Globus pallidus (tissue), 1 donor: ENCODE results near the gene PIGT.

ENCODE experiments used
- DNase-seq: peaks from one replicate; pipeline ENCODE4 v3.0.0-alpha.2; 2015; ENCODE audit warnings: low spot score

Gene PIGT

DNA sequence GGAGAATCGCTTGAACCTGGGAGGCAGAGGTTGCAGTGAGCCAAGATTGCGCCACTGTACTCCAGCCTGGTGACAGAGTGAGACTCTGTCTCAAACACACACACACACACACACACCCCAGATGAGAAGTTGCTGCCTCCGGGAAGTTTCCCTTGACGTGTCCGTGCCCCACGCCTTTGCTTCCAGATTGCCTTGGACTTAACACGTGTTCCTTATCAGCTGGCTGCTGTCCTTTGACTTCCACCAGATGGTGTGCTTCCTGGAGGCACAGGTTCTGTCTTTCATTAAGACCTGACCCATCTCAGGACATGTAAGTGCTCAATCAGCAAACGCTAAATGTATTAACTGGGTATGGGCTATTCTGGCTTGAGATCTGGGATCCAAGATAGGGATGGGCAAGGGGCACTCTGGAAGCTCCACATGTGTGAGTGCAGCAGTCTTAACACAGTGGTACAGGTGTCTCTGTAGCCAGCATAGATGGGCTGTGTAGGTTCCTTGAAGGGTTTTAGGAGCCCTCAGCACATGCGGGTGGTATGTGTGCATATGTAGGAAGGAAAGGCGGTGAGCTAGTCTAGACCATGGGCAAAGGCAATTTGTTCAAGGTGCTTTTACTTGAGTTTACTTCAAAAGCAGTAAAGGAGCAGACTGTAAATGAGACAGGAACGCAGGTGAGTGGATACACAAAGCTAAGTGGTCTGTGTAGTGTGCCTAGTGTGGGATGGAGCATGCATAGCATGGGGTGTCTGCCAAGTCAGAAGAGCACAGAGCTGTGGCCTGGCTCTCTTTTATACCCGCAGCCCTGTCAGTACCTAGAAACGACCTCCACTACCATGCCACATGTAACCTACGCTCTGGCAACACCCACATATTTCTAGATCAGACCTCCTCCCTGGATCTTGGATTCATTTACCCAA is 11.6 kb downstream of the PIGT start:
- no peak for DNase-seq

DNA sequence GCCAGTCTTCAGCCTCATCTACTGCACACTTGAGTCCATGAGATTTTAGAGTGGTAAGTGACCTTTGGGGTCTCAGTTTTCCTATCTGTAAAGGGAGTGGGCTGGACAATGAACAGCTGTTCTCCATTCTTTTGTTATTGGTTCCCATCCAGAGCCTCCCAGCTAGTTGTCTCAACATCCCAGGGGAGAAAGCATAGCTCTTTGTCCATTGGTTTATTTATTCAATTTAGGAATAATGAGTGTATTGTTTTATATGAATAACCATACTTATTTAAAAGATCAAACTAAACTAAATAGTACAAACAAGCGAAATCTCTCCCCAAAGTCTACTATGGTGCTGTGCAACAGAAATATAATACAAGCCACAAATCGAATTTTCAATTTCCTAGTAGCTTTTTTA is 13.7 kb downstream of the PIGT start:
- peak; percentile 90 for DNase-seq

DNA sequence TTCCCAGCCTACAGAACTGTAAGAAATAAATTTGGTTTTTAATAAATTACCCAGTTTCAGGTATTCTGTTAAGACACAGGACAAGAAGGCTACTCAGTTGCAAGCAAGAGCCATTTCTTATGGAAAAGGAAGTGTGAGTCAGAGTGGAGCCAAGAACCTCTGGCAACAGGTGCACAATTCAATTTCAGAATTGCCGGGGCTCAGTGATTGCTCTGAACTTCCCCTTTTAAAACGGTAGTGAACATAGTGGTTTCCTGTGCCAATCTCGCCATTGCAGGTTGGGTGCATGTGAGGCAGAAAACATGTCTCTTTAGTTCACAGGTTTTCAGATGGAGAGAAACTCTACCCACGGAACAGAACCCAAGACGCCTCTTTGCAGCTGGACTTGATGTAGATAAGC is 16.4 kb downstream of the PIGT start:
- DNase-seq: no peak

DNA sequence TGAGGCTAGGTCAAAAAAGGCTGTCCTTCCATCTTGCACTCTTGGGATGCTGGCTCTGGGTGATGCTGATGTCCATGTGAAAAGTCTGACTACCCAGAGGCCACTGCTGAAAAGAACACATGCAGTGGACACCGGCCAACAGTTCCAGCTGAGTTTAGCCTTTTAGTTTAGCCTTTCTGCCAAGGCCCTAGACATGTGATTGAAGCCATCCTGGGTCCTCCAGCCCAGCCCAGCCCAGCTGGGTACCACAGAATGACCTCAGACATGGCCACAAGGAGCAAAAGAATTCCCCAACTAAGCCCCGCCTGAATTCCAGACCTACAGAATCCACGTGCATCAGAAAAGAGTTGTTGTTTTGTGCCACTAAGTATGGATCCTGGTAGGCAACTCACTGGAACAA is 17.4 kb downstream of the PIGT start:
- DNase-seq: peak; percentile 98

DNA sequence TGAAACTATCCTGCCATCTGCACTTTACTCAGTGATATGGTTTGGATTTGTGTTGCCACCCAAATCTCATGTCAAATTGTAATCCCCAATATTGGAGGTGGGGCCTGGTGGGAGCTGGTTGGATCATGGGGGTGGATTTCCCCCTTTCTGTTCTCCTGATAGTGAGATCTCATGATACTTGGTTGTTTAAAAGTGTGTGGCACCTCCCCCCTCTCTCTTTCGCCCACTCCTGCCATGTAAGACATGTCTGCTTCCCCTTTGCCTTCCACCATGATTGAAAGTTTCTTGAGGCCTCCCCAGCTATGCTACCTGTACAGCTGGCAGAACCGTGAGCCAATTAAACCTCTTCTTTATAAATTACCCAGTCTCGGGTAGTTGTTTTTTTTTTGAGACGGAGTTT is 18.0 kb downstream of the PIGT start:
- DNase-seq: no peak

DNA sequence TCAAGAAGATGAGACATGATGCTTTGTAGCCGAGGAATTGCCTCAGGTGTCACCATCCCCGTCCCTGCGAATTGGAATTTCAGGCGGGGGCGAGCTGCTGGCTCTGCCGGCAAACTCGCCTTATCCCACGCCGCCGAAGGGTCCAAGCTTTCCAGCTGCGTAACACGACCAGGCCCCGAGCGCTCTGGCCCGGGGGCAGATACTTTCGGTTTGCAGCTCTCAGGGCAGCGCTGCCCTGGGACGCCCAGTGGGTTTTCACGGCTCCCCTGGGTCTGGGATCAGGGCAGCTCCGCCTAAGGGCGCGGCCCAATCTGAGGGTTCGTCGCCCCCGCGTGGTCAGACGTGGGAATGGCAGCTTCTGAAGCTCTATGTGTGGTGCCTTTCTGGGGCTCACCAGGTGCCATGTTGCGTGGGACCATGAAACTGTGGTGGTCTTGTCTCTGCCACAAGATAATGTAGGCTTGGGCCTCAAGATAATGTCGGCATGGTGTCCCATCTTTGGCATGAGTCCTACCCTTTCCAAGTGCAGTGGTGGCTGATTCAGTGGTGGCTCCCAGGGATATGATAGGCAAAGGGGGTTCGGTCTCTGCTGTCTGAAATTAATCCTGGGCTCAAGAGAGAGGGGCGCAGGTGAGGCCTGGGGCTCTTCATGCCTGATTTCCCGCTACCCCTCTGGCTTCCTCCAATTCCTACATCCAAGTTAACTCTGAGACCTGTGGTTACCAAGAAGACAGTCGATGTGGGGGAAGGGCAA is 21.0 kb downstream of the PIGT start:
- DNase-seq: peak; percentile 93

DNA sequence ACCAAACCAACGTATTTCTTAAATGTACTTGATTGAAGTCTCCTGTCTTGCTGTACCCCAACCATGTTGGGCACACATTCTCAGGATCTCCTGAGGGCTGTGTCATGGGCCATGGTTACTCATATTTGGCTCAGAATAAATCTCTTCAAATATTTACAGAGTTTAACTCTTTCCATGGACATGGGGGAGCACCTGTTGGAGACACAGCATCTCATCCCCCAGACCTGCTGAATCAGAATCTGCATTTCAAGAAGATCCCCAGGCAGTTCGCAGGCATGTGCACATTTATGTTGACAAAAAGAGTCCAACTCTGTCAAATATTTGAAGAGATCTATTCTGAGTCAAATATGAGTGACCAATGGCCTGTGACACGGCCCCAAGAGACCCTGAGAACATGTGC is 24.5 kb downstream of the PIGT start:
- DNase-seq: no peak

DNA sequence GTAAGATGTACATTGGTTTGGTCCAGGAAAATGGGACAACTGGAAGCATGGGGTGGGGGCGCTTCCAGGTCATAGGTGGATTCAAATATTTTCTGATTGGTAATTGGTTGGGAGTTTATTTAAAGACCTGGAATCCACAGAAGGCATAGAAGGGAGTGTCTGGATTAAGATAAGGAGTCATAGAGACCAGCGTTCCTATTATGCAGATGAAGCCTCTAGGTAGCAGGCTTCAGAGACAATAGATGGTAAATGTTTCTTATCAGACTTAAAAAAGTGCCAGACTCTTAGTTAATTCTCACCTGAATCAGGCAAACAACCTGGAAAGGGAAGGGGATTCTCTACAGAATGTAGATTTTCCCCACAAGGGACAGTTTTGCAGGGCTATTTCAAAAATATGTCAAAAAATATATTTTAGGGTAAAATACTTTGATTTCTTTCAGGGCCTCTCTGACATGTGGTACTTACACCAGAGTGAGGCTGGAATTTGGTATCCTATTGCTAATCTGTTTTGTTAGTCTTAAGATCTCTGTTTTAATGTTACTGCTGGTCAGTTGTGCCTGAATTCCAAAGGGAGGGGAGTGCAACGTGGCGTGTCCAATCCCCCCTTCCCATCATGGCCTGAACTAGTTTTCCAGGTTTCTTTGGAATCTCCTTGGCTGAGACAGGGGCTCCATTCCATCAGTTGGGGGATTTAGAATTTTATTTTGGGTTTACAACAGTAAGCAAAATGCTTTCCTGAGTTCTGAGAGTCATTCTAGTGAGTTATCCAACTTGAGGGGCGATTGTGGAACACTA is 25.1 kb downstream of the PIGT start:
- no peak for DNase-seq

DNA sequence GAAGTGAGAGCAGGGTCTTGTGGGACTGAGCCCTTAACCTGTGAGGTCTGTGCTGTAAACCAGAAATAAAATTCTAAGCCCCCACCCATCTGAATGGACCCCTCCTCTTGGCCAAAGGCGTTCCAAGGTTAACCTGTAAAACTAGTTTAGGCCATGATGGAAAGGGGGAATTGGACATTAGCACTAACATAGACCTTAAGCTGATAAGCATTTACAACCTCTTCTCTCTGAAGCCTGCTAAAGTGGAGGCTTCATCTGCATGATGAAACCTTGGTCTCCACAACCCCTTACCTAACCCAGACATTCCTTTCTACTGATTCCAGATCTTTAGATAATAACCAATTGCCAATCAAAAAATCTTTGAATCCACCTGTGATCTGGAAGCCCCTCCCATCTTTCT is 25.8 kb downstream of the PIGT start:
- no peak for DNase-seq

DNA sequence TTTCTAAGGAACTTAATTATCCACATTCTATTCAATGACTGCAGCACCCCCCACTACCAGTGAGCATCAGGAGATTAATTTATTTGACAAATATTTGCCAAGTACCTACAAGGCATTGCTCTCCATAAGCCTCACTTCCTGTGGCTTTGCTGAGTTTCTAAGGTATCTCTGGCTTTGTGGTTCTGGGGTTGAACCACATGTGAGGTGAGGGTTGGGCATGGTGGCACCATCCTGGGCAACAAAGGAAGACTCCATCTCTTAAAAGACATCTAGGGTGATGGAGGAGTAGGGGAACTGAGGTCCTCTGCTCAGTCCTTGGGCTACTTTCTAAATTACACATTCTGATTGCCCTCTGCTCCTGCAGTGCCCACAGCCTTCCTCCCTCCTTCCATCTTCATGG is 28.1 kb downstream of the PIGT start:
- DNase-seq: no peak

DNA sequence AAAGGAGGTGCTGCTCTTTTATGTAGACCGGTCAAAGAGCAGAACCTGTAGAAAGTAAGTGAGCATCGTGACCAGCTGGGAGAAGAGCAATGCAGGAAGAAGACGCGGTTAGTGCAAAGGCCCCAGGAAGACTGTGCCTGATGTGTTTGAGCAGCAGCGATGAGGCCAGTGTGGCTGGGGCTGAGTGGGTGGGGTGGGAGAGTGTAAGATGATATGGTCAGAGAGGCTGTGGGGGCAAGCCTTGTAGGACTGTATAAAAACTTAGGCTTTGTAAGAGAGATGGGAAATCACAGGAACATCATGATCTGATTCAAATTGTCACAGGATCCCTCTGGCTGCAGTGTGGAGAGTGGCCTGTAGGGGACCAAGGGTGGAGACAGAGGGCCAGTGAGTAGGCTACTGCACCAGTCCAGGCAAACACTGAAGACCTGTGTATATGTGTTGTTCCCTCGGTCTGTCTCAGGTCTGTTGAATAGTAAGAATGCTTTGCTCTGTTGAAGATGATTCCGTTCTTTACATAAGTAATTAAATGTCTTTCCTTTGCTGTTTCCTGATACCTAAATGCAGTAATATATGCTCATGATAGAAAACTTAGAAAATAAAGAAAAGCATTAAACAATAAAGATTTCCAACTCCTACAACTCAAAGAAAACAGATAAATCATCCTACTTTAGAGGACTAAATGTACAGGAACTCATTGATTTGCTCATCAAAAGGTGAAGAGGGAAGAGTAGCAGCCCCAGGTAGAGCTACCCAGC is 30.0 kb downstream of the PIGT start:
- no peak for DNase-seq

DNA sequence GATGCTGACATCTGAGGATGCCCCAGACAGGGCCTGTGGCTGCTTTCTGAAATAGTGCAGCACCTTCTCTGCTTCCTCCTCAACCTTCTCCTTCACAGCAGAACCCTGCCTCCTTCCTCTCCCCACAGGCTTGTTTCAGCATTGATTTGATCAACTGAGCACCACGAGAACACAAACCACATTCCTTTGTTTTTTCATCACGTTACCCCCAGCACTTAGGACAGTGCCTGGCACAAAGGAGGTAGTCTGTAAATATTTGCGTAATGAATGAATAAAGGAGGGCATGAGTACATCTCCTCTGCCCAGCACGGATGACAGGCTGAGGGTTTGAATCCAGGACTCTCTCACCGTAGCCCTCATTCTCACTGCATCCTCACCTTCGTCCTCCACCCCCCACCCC is 32.3 kb downstream of the PIGT start:
- no peak for DNase-seq

DNA sequence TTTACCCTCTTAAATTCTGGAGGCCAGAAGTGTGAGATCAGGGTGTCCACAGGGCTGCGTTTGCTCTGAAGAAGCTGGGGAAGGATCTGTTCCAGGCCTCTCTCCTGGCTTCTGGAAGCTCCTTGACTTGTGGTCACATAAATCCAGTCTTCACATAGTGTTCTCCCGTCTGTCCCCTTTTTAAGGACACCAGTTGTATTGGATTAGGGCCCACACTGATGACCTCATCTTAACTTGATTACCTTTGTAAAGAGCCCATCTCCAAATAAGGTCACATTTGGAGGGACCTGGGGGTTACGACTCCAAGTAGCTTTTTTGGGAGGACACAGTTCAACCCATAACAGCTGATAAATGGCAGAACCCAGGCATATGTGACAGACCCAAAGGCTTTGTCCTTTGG is 33.6 kb downstream of the PIGT start:
- DNase-seq: no peak

DNA sequence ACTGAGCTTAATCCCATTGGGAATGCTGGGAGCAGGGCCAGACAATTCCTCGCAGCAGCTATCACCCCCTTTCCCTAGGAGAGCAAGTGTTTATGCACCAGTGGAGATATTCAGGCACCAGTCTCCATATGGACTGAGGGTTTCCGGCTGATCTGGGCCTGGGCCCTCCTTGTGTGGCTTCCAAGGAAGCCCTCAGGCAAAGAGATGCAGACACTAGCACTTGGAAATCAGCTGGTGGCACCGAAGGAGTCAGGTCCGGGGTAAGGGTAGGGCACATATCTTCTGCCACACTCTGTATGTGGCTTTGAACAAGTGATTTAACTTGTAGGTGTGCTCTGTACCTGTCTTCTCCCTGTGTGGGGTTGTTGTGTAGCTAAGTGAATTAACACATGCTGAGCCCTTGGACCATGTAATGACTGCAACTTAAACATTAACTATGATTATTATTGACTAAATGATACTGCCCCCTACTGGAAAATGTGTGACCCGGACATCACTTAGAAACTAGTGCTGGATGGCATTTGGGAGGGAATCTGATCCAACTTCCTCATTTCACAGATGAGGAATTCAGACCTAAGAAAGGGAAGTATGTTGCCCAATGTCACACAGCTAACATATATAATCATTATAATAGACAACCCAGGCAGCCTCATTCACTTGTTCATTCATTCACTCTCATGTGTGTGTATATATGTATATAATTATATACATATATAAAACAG is 34.3 kb downstream of the PIGT start:
- DNase-seq: peak; percentile 63

DNA sequence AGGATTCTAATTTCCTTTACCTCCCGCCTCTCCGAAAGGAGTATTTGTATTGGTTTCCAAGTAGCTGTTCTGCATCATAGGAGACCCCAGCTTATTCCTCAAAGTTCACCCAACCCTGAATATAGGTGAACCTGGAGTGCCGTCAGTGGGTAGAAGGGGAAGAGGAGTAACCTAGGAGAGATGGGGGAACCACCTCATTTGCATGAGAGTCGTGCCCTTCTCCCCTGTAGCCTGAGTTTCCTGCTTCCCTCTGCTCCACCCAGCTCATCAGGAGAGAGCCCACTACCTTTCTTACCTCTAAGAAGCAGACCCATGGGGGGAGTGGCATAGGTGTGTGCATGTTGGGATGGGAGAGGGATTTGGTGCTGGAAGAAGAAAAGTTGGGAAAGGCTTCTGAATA is 36.3 kb downstream of the PIGT start:
- no peak for DNase-seq

DNA sequence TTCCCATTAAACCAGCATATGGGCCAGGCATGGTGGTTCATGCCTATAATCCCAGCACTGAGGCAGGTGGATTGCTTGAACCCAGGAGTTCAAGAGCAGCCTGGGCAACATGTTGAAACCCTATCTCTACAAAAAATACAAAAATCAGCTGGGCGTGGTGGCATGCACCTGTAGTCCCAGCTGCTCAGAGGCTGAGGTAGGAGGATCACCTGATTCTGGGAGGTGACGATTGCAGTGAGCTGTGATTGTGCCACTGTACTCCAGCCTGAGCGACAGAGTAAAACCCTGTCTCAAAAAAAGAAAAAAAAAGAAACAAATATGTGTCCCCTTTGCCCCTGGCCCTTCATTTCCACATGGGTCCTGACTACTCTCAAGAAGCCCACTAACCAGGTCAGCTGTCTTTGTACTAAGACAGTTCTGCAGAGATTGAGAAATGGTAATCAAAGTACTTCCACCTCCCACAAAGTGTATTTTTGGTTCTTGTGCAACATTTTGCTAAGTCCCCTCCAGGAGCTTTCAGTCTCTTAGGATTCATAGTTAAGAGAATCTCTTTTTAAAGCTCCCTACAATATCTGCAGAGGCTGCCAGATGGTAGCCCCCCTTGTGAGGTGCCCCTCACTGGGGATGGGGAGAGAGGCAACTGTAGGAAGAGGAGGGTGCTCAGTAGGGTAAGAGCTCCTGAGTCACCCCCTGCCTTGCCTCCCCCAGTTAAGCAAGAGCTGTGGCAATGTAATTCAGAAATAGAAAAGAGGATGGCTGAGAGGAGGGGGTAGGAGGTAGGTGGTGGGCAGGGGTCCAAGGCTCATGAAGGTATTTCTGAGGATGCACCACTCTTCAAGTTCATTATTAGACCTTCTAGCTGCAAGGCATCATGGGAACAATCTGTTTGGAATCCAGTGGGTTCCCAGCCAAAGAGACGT is 37.1 kb downstream of the PIGT start:
- no peak for DNase-seq

DNA sequence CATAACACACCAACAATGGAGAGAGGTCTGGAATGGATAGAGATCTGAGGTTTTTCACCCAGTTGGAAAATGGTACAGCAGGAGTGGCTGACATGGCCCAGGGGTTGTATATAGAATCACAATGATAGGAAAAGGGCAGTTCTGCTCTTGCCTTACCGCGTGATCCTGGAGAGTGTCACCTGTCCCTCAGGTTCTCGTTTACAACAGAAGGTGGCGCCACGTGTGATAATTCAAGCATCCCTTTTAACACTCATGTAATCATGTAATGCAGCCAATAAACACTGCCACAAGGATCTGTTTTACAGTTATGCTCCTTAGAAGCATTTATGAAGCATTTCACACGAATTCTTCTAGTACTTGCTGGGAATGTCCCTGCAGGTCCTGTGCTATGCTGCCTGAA is 40.7 kb downstream of the PIGT start:
- no peak for DNase-seq

DNA sequence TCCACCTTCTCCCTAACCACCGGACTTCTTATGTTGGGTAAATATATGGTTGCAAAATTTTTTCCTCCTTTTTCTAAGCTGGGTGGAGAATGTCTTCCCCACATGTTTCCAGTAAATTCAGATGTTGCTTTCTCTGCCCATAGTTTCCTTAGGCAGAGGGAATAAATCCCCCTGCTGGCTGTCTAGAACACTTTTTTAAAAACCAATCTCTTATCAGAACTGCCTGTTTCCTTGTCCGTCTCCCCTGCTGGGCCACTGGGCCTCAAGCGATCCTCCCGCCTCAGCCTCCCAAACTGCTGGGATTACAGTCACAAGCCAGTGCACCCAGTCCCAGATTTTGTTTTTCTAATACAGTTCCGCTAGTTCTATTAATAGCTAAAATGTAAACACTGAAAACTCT is 43.7 kb downstream of the PIGT start:
- no peak for DNase-seq

DNA sequence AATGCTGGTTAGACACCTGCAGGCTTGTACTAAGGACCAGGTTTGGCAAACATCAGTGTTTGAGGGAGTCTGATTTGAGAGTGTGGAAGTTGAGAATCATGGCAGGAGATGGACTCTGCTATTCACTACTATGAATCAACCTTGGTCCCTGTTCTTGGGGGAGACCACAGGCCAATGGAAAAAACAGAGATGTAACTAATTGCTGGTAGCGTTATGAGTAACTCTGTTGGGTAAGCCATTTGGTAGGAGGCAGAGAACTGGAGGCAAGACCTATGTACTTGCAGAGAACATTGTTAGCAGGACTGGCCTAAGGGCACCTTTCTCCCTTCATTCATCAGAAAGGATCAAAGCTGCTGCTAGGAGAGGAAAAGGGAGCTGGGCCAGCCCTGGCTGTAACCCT is 45.3 kb downstream of the PIGT start:
- DNase-seq: no peak
